ENCODE results near the gene HS2ST1. TPM values are rescaled to one million over a fixed set of nuclear protein-coding genes. Genes with fewer than 3 reads are reported as not detected.

The HS2ST1 gene
- polyA plus RNA-seq, 2 of the 4 experiments (the other 2 are of a cell fraction), result 15.7 to 26.7 TPM

GRCh38 chr1:87077959-87078639, 163.7 kb downstream of the HS2ST1 start:
- WGBS (ENCODE audit: missing lambda C conversion rate), result 74% methylated on average over 2 of the region's 2 CpGs
- ChIA-PET CTCF (no interaction called here), POLR2A (no interaction called here)
- Histone ChIP-seq H3K4me3 (no peak overlapping the region), H3K27ac (no peak overlapping the region), H3K9me3 (no peaks in the 10 kb centered on the region), H3K4me1 (no peaks in the 10 kb centered on the region), H3K4me2 (no peak overlapping the region)
- TF ChIP-seq CBX8 (IDR thresholded peaks at IDR 0.05) (no peak), CTCF (IDR thresholded peaks at IDR 0.05) (no peak), ATOH8 (CRISPR knock-in tag; IDR thresholded peaks at IDR 0.05; ENCODE audit: low read depth) (no peak), KDM1A (IDR thresholded peaks at IDR 0.05; ENCODE audit: low read depth) (no peak), MAX (IDR thresholded peaks at IDR 0.05) (no peak), BHLHE40 (IDR thresholded peaks at IDR 0.05; ENCODE audit: low read depth, low read length) (no peak), KDM5A (IDR thresholded peaks at IDR 0.05) (no peak), RFX5 (IDR thresholded peaks at IDR 0.05) (no peak), MAFK (IDR thresholded peaks at IDR 0.05; ENCODE audit: partially characterized antibody) (no peak), SMC3 (IDR thresholded peaks at IDR 0.05) (no peak)
- DNase-seq (ENCODE audit: low read depth in 1 of 2, low spot score in 1 of 2), result no peak
- no peak for ATAC-seq
- FAIRE-seq, result no peak

DNA sequence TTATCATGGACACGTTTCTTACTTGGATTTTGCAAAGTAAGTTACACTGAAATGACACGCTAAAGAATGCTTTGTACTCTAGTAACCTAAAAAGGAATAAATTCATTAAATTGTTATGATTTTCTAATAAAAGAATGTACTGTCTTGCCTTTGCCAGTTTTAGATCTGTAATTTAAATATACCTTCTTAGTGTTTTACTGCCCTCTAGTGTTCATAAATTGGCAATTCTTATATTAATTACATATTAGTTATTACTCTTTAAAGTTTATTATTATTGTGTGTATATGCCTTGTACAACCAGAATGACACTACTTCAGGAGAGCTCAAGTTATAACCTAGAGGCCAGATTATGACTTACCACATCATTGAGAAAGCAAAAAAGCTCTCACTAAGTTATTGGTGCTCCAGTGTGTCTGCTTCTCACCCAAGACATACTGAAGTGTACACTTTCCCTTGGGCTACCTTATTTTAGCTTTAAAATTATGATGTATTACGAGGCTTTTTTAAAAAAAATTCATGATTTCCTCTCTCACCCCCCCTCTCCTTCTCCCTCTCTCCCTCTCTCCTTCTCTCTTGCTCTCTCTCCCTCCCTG, 169.9 kb downstream of the HS2ST1 start:
- Histone ChIP-seq H3K4me1 (no peaks in the 10 kb centered on the region), H3K4me2 (no peak overlapping the region), H3K9me3 (no peaks in the 10 kb centered on the region), H3K4me3 (no peak overlapping the region), H3K27ac (no peak overlapping the region)
- ChIA-PET CTCF (interaction anchor here (0.8 to 2.6 kb wide), 10 partner anchors 10 to 380 kb away, joined by 3 to 12 read pairs (median 4); partner anchors contain the start of gene SH3GLB1), POLR2A (no interaction called here)
- ATAC-seq (peak in 1 of 2 experiments; percentile 42; a peak in 3 of 6 replicates), FAIRE-seq (no peak), DNase-seq (ENCODE audit: low read depth in 1 of 2, low spot score in 1 of 2) (peak; percentile 1 to 20)
- TF ChIP-seq FOSL2 (IDR thresholded peaks at IDR 0.05), result no peak
- TF ChIP-seq FOSL2 (CRISPR knock-in tag; IDR thresholded peaks at IDR 0.05), result no peak
- TF ChIP-seq, protein P1, sequence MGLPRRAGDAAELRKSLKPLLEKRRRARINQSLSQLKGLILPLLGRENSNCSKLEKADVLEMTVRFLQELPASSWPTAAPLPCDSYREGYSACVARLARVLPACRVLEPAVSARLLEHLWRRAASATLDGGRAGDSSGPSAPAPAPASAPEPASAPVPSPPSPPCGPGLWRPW (IDR thresholded peaks at IDR 0.05), result no peak
- peak; percentile 56 to 63 for TF ChIP-seq RAD21 (conservative IDR thresholded peaks at IDR 0.05 in 1 of 2, IDR thresholded peaks at IDR 0.05 in 1 of 2)
- TF ChIP-seq CTCF (IDR thresholded peaks at IDR 0.05), result peak; percentile 56
- peak; percentile 46; the same call in 2 of the 3 replicates for TF ChIP-seq SMC3 (IDR thresholded peaks at IDR 0.05)
- no peak for TF ChIP-seq ZNF302 (CRISPR knock-in tag; IDR thresholded peaks at IDR 0.05)
- WGBS (ENCODE audit: missing lambda C conversion rate), result 15% methylated on average over 3 of the region's 3 CpGs

- POLR2A ChIA-PET, result no interaction called here
- 88% methylated on average over 8 of the region's 8 CpGs for WGBS (ENCODE audit: missing lambda C conversion rate)
- H3K9me3 ChIP-seq, result no peaks in the 10 kb centered on the region
- TF ChIP-seq EP300 (IDR thresholded peaks at IDR 0.05) (no peak), FOSL2 (IDR thresholded peaks at IDR 0.05) (no peak), FOSL2 (CRISPR knock-in tag; IDR thresholded peaks at IDR 0.05) (no peak), NFE2L2 (conservative IDR thresholded peaks at IDR 0.05; ENCODE audit: low read length) (no peak), HOXA7 (CRISPR knock-in tag; IDR thresholded peaks at IDR 0.05) (no peak), MAX (IDR thresholded peaks at IDR 0.05) (no peak), CEBPB (IDR thresholded peaks at IDR 0.05) (no peak), JUN (IDR thresholded peaks at IDR 0.05) (no peak), FOSB (CRISPR knock-in tag; IDR thresholded peaks at IDR 0.05) (no peak), MAZ (IDR thresholded peaks at IDR 0.05; ENCODE audit: borderline replicate concordance, low read depth, low read length) (no peak), RAD21 (conservative IDR thresholded peaks at IDR 0.05 in 1 of 2, IDR thresholded peaks at IDR 0.05 in 1 of 2) (no peak), TFCP2L1 (CRISPR knock-in tag; IDR thresholded peaks at IDR 0.05) (no peak)
- TF ChIP-seq, protein P2, sequence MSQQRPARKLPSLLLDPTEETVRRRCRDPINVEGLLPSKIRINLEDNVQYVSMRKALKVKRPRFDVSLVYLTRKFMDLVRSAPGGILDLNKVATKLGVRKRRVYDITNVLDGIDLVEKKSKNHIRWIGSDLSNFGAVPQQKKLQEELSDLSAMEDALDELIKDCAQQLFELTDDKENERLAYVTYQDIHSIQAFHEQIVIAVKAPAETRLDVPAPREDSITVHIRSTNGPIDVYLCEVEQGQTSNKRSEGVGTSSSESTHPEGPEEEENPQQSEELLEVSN (IDR thresholded peaks at IDR 0.05; ENCODE audit: borderline replicate concordance, low read depth), result no peak
Observed at GRCh38 chr1:87086120-87086519, 171.7 kb downstream of the HS2ST1 start.

More at GRCh38 chr1:87086120-87086519, 171.7 kb downstream of the HS2ST1 start:
- Histone ChIP-seq H3K4me3 (no peak overlapping the region), H3K4me2 (no peak overlapping the region), H3K4me1 (no peaks in the 10 kb centered on the region), H3K27ac (no peak overlapping the region)
- CTCF ChIA-PET, result interaction anchor here (1.5 to 1.8 kb wide), 2 partner anchors 11 to 612 kb away, joined by 4 to 7 read pairs; no protein-coding TSS in a partner anchor
- ATAC-seq (no peak), DNase-seq (ENCODE audit: low read depth in 1 of 2, low spot score in 1 of 2) (no peak), FAIRE-seq (no peak)
